Smooth muscle cell (in vitro differentiated cells): ENCODE results near the gene AQP5. TPM values are rescaled to one million over a fixed set of nuclear protein-coding genes. Genes with fewer than 3 reads are reported as not detected.

ENCODE experiments used
- DNase-seq: peaks from one replicate; lab custom pipeline; 2025; ENCODE audit not compliant: unreplicated experiment; lab: John Stamatoyannopoulos, UW
- H2AFZ ChIP-seq: fragments of 200-600 bp; sonication (generic); 2 replicates; pipeline ENCODE4 v1.6.0; 2016; ENCODE audit warnings: antibody characterized with exemption, low read depth, mild to moderate bottlenecking
- H3F3A ChIP-seq: fragments of 200-600 bp; sonication (generic); 2 replicates; pipeline ENCODE4 v1.6.0; 2017; ENCODE audit warnings: antibody characterized with exemption, low read depth
- H3K27ac ChIP-seq: fragments of 200-600 bp; sonication (generic); 2 replicates; pipeline ENCODE4 v1.5.1; 2016; ENCODE audit warnings: low read depth, mild to moderate bottlenecking
- H3K27me3 ChIP-seq: fragments of 200-600 bp; sonication (generic); 2 replicates; pipeline ENCODE4 v1.6.1; 2016; ENCODE audit warnings: low read depth, mild to moderate bottlenecking
- H3K36me3 ChIP-seq: fragments of 200-600 bp; sonication (generic); 2 replicates; pipeline ENCODE4 v1.5.1; 2016; ENCODE audit warnings: low read depth
- H3K4me1 ChIP-seq: fragments of 200-600 bp; sonication (generic); 2 replicates; pipeline ENCODE4 v1.5.1; 2016; ENCODE audit warnings: low read depth
- H3K4me2 ChIP-seq: fragments of 200-600 bp; sonication (generic); 2 replicates; pipeline ENCODE4 v1.6.0; 2016; ENCODE audit warnings: mild to moderate bottlenecking
- H3K4me3 ChIP-seq: fragments of 200-600 bp; sonication (generic); 2 replicates; pipeline ENCODE4 v1.5.1; 2016; ENCODE audit warnings: mild to moderate bottlenecking
- H3K79me2 ChIP-seq: fragments of 200-600 bp; sonication (generic); 2 replicates; pipeline ENCODE4 v1.6.0; 2016; ENCODE audit warnings: low read depth, mild to moderate bottlenecking
- H3K9ac ChIP-seq: fragments of 200-600 bp; sonication (generic); 2 replicates; pipeline ENCODE4 v1.6.0; 2016; ENCODE audit warnings: low read depth
- H3K9me3 ChIP-seq: fragments of 200-600 bp; sonication (generic); replicated peaks from 2 replicates; pipeline ENCODE4 v1.5.1; 2016; ENCODE audit warnings: low read depth
- H4K20me1 ChIP-seq: fragments of 200-600 bp; sonication (generic); 2 replicates; pipeline ENCODE4 v1.6.0; 2016; ENCODE audit warnings: low read depth
- WGBS: methylation state at CpG from one replicate; pipeline ENCODE4 v1.1.7; 2016; ENCODE audit warnings: low lambda C conversion rate; 5-methylcytosine and 5-hydroxymethylcytosine counted together
- polyA plus RNA-seq: library from polyadenylated mRNA; unstranded; fragments of >200 nt; fragmentation: Nextera tagmentation; extraction: Ambion mirVana; gene quantifications from 2 replicates; pipeline ENCODE4 v1.2.1, GENCODE V29; 2016
- total RNA-seq: library from RNA; depleted of rRNA; stranded (reverse); fragments of >200 nt; gene quantifications from 2 replicates; pipeline ENCODE4 v1.2.3, GENCODE V29; 2014
- TF ChIP-seq, protein P1 (sequence below): fragments of 200-600 bp; sonication (generic); IDR thresholded peaks from 2 replicates; pipeline ENCODE4 v1.5.1; 2017; ENCODE audit warnings: borderline replicate concordance, mild to moderate bottlenecking, antibody characterized with exemption; ENCODE audit not compliant: insufficient read depth, poor library complexity, severe bottlenecking

AQP5 gene
- total and polyA plus RNA-seq, 2 experiments from 2014 or later, result not detected

DNA sequence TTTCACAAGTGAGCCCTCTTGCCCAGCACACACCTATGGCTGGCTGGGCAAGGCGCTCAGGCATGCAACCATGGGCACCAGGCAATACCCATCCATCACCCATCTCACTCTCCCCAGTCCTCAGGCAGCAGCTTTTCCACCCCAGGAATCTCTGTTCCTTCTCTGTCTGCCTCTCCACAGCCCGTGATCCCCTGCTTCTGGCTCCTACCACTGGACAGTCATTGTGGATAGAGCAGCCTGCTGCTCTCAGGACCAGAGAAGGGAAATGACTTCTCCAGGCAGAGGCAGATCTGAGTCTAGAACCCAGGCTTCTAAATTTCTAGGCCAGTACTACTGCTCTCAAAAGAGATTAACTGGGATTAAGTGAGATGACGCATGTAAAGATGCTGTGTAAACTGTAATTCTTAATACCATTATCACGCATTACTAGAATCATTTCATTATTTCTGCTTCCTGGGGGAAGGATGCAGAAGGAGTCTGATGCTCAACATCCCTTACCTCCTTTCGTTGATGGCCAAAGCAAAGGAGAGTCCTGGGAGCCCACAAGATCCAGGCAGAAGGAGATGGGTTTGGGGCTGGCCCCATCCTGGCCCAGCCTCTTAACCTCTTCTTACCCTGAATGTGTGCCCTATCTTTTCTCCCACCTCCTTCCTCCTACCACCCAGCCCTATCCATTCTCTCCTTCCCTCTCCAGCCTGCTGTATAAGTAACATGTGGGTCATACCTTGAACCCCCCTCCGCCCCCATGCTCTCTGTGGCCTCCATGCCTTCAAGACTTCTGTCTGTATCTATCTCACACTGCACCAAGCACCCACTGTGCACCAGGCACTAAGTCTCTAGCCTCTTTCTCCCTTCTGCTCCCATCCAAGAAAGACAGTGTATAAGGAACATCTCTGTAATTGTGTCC, 4.8 kb upstream of the AQP5 start:
- Histone ChIP-seq H3F3A (no peaks in the 10 kb centered on the region), H2AFZ (no peak overlapping the region), H3K4me1 (peaks cover 10% of the 10 kb centered on the region), H3K36me3 (no peaks in the 10 kb centered on the region), H3K9ac (no peak overlapping the region), H3K27me3 (peaks cover 83% of the 10 kb centered on the region), H3K79me2 (no peaks in the 10 kb centered on the region), H4K20me1 (no peaks in the 10 kb centered on the region), H3K4me3 (no peak overlapping the region), H3K9me3 (no peaks in the 10 kb centered on the region), H3K27ac (no peak overlapping the region), H3K4me2 (no peak overlapping the region)
- TF ChIP-seq, protein P1, sequence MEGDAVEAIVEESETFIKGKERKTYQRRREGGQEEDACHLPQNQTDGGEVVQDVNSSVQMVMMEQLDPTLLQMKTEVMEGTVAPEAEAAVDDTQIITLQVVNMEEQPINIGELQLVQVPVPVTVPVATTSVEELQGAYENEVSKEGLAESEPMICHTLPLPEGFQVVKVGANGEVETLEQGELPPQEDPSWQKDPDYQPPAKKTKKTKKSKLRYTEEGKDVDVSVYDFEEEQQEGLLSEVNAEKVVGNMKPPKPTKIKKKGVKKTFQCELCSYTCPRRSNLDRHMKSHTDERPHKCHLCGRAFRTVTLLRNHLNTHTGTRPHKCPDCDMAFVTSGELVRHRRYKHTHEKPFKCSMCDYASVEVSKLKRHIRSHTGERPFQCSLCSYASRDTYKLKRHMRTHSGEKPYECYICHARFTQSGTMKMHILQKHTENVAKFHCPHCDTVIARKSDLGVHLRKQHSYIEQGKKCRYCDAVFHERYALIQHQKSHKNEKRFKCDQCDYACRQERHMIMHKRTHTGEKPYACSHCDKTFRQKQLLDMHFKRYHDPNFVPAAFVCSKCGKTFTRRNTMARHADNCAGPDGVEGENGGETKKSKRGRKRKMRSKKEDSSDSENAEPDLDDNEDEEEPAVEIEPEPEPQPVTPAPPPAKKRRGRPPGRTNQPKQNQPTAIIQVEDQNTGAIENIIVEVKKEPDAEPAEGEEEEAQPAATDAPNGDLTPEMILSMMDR, result no peak
- 81% methylated on average over 6 of the region's 6 CpGs for WGBS
- DNase-seq, result no peak

DNA sequence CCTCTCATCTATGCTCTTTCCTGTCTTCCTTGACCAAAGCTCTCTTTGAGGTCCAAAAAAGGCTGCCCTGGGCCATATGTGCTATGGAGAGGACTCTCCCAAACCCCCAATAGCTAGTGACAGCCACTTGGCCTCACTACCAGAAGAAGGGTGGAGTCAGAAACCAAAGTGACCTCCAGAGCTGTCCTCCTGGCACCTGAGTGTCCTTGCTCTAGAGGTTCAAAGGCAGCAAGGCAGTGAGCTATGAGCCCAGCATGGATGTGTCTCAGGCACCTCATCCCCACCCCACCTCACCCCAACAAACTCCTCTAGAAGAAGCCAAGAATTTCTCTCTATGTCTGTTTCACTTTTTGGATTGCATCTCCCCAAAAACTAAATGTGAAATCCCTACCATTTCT, 4.1 kb upstream of the AQP5 start:
- no peaks in the 10 kb centered on the region for H3K79me2 ChIP-seq
- no peaks in the 10 kb centered on the region for H4K20me1 ChIP-seq
- H3K36me3 ChIP-seq, result no peaks in the 10 kb centered on the region
- no peak overlapping the region for H3K4me3 ChIP-seq
- H3K4me2 ChIP-seq, result no peak overlapping the region
- no peak overlapping the region for H3K27ac ChIP-seq
- no peak overlapping the region for H2AFZ ChIP-seq
- TF ChIP-seq, protein P1, result no peak
- no peak overlapping the region for H3K9ac ChIP-seq
- no peaks in the 10 kb centered on the region for H3F3A ChIP-seq
- no peak for DNase-seq
- H3K27me3 ChIP-seq, result peaks cover 90% of the 10 kb centered on the region
- H3K4me1 ChIP-seq, result peaks cover 10% of the 10 kb centered on the region
- no peaks in the 10 kb centered on the region for H3K9me3 ChIP-seq

DNA sequence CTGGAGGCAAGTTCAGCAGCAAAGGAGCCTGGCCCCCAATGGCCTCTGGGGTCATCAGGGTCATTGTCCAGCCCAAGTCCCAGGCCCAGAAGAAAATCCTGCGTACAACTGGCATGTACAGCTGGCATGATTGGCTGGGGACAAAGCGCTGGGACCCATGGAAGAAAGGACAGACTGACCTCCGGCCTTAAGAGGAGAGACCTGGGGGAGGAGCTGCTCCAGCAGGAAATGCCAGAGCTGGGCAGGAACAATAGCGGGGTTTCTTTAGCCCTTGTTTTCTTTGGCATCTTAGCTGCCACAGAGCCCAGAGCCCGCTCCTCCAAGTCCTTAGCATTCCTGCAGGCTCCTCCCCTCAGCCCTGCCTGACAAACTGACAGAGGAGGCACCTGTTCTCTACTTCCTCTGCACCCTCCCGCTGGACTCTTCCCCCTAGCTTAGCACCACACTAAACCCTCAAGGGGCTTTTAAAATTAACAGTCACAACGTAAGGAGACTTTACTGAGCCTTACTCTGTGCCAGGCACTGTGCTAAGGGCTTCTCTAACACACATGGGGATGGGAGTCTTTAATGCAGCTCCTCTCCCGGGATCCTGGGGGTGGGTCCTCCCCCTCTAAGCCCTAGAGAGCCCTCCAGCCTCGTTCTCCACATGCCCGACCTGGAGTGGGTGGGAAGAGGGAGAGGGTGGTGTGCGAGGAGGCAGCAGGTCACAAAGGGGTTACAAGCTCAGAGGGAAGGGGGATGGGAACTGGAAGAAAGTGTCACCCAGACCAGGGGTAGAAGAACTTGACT, 1.8 kb upstream of the AQP5 start:
- Histone ChIP-seq H2AFZ (no peak overlapping the region), H3K36me3 (no peaks in the 10 kb centered on the region), H3K27ac (no peak overlapping the region), H3K9ac (no peak overlapping the region), H3K4me2 (no peak overlapping the region), H3F3A (no peaks in the 10 kb centered on the region), H4K20me1 (no peaks in the 10 kb centered on the region), H3K27me3 (peaks cover 95% of the 10 kb centered on the region), H3K9me3 (no peaks in the 10 kb centered on the region), H3K4me1 (peaks cover 10% of the 10 kb centered on the region), H3K79me2 (no peaks in the 10 kb centered on the region), H3K4me3 (no peak overlapping the region)
- 29% methylated on average over 11 of the region's 11 CpGs for WGBS
- TF ChIP-seq, protein P1, result no peak
- DNase-seq, result no peak
